Lung microvascular endothelial cell (primary cell): ENCODE results near the gene ZNF672. TPM values are rescaled to one million over a fixed set of nuclear protein-coding genes. Genes with fewer than 3 reads are reported as not detected.
"Not testable (repeated sequence)": the region's sequence is repeated elsewhere in the genome, so short reads cannot be mapped to it uniquely, and the experiment has no call there.

Experiments
- DNase-seq, 2 donors: peaks; one replicate each; pipeline versions ENCODE4 v3.0.0 to v3.0.0-alpha.2; 2010; ENCODE audit warnings: low read depth in 2 of 2
- total RNA-seq: library from RNA; depleted of rRNA; stranded (reverse); fragments of >200 nt; gene quantifications from 2 replicates; pipeline ENCODE4 v1.2.1, GENCODE V29; 2014

Gene ZNF672
- 12.0 and 16.7 TPM in 2 replicates for total RNA-seq

DNA sequence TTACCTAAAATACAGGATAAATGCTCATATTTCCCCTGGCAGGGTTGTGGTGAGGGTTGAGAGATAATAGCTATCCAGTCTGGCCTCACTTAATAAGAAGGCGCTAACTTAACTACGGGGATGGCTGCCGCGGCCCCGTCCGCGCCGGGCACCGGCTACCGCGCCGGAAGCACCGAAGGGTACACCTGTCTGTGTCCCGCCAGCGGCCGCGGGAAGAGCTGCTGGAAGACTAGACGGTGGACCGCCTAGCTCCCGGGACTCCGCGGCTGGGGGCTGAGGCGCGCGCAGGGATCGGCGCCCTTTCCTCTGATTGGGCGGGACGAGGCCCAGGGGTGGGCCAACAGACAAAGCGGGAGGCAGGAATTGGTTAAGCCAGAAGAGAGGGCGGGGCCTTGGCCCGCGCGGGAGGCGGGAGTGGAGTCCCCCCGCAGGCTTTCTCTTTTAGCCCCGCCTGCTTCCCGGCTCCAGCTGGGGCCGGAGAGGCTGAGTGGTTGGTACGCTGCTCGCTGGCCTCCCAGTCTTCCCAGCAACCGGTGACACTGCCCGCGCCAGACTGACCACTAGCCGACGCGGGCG is at the start of gene ZNF672:
TSS of gene ZNF672 (plus strand) at position 444 of the 576 bp plus-strand sequence. CDS start 9,051 bp downstream, outside the sequence.
- DNase-seq = peak; percentile 98

DNA sequence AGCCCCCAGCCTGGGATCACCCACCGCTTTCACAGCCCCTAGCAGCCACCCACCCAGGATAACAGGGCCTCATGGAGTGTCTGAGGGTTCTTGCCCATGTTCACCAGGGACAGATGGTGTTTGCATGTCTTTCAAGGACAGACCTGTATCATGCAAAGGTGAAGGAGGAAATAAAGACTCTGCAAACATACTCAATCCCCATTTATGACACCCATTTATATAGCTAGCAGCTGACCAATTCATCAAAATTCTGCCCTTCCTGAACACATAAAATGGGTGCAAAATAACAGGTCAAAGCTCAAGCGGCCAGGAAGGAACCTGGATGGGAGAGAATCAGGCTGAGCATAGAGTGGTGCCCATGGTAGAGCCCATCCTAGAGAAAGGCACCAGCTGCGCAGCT is 49.7 kb upstream of the ZNF672 start:
- DNase-seq = no peak

DNA sequence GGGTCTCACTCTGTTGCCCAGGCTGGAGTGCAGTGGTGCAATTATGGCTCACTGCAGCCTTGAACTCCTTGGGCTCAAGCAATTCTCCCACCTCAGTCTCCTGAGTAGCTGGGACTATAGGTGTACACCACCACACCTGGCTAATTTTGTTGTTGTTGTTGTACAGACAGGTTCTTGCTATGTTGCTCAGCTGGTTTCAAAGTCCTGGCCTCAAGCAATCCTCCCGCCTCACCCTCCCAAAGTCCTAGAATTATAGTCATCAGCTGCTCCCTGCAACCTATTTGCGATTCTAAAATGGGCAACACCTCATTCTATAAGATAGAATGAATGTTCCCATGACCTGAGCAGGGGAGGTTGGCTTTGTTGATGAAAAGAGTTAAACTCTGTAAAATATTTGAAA is 48.7 kb upstream of the ZNF672 start:
- not testable (repeated sequence) for DNase-seq

DNA sequence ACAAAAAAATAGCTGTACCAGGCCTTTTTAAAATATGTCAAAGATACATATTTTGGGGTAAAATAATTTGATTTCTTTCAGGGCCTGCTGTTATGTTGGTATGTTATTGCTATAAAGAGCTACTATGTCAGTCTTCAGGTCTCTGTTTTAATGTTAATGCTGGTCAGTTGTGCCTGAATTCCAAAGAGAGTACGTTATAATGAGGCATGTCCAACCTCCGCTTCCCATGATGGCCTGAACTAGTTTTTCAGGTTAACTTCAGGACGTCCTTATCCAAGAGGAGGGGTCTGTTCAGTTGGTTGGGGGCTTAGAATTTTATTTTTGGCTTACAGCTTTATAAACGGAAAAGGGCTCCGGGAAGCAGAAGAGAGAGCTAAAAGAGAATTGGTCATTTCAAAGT is 47.6 kb upstream of the ZNF672 start:
- no peak for DNase-seq

DNA sequence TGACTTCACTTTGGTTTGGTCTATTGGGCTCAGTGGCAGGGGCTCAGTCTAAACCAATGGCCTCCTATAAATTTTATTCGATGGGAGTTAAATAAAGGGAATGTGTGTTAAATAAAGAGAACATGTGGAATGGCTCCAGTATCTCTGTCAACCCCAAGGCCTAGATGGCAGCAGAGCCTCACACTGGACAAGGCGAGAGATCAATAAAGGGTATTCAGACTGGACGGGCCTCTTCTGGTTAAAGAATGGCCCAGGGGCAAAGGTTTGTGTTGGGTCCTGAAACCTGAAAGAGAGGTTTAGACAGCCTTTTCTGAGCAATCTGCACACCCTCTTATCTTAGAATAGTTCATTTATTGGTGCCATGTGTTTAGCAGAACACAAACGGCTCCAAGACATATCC is 47.0 kb upstream of the ZNF672 start:
- DNase-seq = no peak

DNA sequence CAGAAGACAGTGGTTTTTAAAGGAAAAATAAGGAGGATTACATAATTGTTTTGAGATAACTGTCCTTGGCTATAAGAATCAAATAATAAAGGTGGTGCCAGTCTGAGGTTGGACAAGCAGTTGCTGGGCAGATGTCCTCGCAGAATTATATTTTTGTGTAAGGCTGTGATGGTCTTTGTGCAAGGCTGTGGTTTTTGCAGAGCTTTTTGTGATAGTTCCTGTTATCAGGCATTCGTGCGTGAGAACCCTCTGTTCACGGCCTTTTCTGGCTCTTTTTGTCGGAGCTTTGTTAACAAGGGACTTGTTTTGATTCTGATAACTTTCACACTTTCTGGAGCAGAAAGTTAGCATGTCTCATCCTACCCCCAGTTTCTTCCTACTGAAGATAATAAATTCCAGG is 45.7 kb upstream of the ZNF672 start:
- no peak for DNase-seq

DNA sequence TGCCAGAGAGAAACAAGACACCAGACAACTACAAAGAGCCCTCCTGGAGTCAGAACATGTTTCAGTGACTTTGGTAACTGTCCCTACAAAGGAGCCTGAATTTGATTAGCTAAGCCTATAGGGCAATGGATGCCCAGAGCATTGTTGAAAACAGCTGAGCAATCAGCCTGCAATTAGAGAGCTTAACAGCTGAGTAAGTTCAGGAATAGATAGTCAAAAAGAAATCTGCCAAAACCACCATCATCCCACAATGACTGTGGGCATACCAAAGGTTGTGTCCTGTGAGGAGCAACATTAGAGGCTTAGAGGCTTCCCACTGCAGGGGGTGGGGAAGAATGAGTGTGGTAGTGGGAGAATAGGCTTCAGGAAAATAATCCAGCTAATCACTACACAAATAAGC is 44.4 kb upstream of the ZNF672 start:
- no peak for DNase-seq

DNA sequence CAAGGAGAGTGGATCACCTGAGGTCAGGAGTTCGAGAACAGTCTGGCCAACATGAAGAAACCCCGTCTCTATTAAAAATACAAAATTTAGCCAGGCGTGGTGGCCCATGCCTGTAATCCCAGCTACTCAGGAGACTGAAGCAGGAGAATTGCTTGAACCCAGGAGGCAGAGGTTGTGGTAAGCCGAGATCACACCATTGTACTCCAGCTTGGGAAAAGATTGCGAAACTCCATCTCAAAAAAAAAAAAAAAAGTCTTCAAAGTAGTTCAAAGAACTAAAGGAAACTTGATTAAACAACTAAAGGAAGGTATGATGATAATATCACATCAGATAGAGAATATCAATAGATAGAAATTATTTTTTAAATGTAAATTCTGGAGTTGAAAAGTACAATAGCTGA is 43.4 kb upstream of the ZNF672 start:
- not testable (repeated sequence) for DNase-seq

DNA sequence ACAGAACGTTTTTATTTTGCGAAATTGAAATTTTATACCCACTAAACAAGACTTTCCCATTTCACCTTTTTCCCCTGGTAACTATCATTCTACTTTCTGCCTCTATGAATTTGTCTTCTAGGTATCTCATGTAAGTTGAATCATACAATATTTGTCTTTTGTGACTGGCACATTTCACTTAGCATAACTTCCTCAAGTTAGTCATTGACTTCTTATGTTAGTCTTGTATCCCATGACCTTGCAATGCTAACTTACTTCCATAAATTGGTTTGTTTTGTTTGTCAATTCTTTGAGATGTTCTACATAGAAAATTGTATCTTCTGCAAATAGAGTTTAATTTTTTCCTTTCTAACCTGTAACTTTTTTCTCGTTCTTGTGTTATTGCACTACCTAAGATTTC is 39.2 kb upstream of the ZNF672 start:
- no peak for DNase-seq

DNA sequence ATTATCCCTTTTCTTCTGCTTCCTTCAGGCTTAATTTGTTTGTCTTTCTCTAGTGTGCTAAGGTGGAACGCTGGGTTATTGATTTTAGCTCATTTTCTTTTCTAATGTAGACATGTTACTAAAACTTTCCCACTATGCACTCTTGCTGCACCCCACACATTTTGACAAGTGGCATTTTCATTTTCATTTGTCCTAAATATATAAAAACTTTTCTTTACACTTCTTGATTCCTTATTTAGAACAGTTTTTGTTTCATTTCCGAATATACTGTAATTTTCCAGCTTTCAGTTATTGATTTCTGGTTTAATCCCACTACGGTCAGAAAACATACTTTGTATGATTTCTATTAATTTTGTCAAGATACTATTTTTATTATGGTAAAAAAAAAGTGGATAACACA is 37.6 kb upstream of the ZNF672 start:
- no peak for DNase-seq

DNA sequence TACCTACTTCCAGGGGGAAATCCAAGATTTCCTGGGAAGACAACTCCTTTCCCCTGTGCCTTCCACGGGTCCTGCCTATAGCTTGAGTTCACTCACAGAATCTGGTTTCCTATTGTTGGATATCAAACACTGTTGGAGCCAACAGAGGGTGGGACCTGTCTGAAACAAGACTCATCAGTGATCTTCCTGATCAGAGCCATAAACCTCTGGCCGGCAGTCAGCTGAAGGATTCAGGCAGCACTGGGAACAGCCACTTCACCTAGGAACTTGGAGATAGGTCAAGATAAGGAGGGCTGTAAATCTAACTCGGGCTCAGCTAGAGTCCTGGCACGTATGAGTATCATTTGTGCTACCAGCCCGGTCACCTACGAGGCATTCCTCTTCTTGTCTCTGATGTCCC is 35.6 kb upstream of the ZNF672 start:
- no peak for DNase-seq

DNA sequence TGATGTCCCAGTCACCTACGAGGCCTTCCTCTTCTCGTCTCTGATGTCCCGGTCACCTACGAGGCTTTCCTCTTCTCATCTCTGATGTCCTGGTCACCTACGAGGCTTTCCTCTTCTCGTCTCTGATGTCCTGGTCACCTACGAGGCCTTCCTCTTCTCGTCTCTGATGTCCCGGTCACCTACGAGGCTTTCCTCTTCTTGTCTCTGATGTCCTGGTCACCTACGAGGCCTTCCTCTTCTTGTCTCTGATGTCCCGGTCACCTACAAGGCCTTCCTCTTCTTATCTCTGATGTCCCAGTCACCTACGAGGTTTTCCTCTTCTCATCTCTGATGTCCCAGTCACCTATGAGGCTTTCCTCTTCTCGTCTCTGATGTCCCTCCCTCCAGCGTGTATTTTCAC is 34.5 kb upstream of the ZNF672 start:
- not testable (repeated sequence) for DNase-seq

DNA sequence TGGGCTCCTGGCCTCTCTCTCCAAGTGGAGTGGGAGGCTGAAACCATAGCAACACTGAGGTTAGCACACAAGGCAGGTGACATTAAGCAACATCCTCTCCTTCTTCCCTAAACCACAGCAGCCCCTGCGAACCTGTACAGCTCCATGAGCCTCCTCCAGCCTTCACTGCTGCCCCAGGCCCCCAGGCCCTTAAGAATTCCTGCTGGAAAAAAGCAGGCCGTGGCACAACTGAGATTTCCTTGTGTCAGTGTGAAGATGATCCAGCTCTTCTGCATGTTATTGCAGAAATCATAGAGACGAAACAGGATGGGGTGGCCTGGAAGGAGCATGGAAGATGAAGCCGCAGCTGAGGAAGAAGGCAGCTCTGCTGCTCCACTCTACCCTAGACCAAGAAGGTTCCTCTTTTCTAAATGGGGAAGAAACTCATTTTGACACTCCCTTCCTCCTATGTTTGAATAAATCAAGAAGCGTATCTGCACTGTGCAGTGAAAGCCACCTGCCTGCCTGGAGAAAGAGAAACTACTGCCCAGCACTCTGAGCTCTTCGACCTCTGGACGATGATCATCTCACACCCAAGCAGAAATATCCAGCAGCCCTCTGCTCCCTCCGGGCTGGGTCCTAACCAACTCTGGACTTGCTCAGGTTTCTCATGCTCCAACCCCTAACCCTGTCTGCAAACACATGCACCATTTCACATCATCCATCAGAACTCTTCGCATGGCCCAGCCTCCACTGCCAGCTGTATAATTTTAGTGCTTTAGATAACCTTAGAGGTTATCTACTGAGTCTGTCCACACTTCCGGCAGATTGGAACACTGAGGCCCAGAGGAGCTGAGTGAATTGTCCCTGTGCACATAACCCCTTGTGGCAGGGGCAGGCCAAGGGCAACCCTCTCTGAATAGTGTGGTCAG is 33.0 kb upstream of the ZNF672 start:
- DNase-seq = no peak

DNA sequence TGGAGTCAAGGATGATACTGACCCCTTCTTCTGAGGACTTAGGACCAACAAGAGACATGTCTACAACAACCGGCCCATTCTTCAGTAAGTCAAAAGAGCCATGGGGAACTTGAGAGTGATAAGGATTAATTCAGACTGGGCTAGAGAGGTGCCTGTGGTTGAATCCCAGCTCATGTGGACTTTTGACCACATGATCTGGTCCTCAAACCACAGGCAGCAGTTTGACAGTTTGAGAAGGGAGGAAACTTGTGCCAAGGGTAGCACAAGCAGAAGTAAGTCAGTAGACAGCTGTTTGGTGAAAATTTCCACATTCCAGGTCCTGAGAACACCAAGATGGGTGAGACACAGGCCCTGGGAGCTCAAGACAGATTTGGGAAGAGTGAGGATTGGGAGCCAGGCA is 32.1 kb upstream of the ZNF672 start:
- no peak for DNase-seq

DNA sequence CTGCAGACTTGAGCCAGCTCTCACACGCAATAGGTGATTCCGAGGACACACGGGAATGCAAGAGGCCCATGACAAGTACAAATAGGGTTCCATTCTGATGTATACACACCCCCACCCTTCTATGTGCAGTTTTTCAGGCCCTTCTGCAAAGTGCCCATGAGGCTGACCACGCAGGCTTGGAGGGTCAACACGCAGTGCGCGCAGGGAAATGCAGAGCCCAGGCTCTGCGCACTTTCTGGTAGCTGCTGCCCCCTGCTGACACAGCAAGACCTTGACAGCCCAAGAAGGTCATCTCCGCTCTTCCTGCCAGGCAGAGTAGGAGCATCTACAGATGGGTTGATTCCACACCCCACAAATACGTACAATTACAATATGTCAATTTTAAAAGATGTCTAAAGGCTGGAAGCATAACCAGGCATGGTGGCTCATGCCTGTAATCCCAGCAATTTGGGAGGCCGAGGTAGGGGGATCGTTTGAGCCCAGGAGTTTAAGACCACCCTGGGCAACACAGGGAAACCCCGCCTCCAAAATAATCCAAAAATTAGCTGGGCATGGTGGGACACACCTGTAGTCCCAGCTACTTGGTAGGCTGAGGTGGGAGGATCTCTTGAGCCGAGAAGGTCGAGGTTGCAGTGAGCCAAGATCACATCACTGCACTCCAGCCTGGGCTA is 30.8 kb upstream of the ZNF672 start:
- DNase-seq = peak; percentile 57 to 63

DNA sequence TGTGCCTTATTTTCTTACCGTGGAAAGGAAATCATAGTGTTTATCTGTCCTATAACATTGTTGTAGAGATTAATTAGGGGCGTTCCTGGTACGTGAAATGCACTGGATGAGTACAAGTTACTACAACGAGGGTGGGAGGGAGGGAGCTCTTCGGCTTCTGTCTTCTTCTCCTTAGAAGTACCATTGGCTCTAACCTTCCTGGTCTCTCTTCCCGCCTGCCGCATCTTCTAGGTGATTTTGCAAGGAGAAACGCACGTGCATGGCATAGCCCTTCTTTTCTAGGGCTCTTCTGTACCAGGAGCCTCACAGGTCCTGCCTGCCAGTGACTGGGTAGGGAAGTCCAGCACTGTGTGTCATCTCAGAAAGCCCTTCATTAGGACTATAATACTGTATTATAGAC is 29.1 kb upstream of the ZNF672 start:
- no peak for DNase-seq

DNA sequence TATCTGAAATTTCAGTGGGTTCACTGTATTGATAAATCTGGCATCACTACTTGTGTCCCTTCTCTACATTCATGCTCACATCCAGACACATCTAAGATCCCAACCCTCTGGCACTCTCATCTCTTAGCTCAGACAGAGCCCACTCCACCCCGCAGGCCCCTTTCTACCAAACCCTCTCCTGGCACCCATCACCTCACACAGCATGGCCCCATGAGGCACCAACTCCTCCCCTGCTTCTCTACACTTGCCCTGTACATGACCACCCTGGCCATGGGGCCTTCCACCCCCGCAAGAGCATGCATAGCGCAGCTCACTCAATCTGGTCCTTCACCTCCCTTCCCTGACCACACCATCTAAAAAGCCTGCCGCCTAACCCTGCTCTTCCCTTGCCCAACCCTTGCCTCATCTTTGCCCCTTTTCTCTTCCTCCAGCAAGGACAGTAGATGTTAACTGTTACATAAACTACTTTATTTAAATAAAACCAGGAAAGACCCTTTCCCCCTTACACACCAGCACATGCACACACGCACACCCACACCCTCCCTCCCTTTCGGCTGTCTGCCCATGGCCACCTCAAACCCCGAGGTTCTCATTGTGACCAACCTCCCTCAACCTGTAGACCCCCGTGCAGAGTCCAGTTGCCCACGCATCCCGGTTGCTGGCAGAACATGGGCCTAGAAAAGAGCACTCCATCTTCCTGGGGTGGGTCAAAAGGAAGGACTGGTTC is 27.9 kb upstream of the ZNF672 start:
- DNase-seq = no peak

DNA sequence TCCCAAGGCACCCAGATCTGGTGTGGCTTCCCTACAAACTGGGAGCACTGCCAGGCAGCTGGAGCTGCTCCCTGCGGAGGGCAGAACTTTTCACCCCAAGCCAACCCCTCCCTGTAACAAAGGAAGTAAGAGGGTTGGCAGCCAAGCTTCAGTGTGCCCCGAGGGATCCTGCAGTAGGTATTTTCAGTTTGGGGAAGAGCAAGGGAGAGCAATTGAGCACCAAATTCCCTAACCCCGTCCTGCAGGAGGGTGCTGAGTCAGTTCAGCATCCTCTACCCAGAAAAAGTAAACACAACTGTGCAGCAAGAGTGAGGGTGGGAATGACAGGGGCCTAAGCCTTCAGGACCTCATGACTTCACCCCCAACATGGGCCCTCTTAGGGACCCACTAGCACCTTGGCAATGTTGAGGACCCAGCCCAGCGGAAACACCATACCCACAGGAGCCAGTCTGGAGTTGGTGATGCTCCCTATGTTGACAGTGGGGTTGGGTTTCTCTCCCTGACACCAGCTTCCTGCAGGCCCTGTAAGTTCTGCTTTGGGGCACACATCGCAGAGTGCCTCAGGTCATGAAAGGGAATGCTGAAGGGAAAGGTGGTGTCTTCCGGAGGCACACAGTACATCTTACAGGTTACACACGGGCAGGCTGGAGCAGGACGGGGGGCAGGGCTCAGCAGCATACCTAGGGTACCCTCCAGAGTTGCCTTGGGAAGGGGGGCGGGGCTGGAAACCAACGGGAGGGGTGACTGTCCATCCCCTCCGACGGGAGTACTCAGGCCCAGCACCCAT is 27.1 kb upstream of the ZNF672 start:
- peak in 1 of 2 donors; percentile 17 for DNase-seq

DNA sequence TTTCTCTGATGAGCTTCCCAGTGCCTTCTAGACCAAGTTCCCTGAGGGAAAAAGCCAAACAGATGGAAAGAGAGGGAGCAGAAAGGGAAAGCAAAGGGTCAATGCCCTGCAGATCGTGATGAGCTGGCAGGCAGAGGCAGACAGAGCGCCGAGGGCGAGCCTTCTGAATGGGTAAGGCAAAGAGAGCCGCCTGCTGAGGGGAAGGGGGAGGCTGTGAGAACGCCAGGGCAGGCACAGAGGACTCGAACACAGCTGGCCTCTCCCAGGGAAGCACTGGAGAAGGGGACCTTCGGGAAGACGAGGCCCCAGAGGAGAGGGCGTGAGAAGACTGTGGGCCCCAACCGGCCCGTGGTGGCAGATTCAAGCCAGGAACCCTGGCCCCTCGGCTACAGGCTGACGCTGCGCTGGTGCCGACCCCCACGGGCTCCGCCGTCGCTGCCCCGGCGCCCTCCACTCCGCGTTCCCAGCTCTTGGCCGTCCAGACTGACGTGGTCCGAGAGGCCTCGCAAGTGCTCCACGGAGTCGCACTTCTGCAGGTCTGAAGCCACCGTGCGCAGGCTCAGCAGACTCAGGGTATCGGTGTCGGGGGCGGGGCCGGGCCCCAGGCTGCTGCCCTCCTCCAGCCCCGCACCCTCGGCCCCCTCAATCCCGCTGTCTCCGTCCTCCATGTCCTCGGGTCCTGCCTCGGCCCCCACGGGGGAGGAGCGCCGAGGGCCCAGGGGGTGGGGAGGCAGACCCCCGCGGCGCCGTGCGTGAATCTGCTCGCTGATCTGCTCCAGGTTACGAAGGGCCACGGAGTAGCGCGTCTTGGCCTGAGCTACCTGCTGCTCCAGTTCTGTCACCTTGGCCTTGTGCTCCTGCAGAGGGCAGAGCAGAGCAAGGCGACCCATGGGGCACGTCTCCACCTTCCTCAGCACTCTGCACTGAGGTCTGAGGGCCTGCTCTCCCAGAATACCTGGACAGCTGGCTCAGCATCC is 26.2 kb upstream of the ZNF672 start:
- DNase-seq = no peak
